NB4 (cell line): ENCODE data around the gene CDHR1.

Source experiments
- CTCF ChIP-seq: IDR thresholded peaks from one replicate; pipeline ENCODE4 v1.5.1; 2012; ENCODE audit warnings: low read depth, low read length
- POLR2A ChIP-seq: IDR thresholded peaks from 2 replicates; pipeline ENCODE4 v1.6.1; 2011; ENCODE audit warnings: mild to moderate bottlenecking; ENCODE audit not compliant: insufficient read length; ENCODE audit errors: extremely low read depth
- TF ChIP-seq, protein P1 (sequence below): IDR thresholded peaks from 2 replicates; pipeline ENCODE4 v1.6.1; 2011; ENCODE audit warnings: low read depth, low read length

DNA sequence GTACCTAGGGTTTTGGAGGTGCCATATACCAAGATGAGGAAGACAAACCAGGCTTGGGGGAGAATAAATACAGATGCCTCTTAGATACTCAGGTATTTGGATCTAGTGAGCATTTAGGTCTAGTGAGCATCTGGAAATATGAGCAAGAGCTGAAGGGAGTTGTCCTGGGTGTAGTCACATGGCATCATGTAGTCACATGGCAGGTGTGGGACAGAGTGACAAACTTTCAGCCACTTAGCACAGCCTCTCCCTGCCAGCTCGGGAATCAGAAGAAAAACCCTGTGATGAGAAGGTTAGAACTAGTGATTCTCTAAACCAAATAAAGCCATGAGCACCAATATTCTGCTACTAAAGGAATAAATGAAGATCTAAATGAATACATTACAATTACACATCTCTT lies 74.8 kb downstream of the CDHR1 start:
- no peak for TF ChIP-seq POLR2A
- no peak for TF ChIP-seq CTCF
- TF ChIP-seq, protein P1, sequence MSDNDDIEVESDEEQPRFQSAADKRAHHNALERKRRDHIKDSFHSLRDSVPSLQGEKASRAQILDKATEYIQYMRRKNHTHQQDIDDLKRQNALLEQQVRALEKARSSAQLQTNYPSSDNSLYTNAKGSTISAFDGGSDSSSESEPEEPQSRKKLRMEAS, result no peak
